GM21423 (cell line): ENCODE results near the gene ADSS1.

Experiments
- ATAC-seq: cut with Tn5 transposase; IDR thresholded peaks from one replicate; pipeline ENCODE4 v1.9.1; 2021; ENCODE audit warnings: mild to moderate bottlenecking, moderate library complexity; ENCODE audit not compliant: unreplicated experiment

Gene ADSS1

DNA sequence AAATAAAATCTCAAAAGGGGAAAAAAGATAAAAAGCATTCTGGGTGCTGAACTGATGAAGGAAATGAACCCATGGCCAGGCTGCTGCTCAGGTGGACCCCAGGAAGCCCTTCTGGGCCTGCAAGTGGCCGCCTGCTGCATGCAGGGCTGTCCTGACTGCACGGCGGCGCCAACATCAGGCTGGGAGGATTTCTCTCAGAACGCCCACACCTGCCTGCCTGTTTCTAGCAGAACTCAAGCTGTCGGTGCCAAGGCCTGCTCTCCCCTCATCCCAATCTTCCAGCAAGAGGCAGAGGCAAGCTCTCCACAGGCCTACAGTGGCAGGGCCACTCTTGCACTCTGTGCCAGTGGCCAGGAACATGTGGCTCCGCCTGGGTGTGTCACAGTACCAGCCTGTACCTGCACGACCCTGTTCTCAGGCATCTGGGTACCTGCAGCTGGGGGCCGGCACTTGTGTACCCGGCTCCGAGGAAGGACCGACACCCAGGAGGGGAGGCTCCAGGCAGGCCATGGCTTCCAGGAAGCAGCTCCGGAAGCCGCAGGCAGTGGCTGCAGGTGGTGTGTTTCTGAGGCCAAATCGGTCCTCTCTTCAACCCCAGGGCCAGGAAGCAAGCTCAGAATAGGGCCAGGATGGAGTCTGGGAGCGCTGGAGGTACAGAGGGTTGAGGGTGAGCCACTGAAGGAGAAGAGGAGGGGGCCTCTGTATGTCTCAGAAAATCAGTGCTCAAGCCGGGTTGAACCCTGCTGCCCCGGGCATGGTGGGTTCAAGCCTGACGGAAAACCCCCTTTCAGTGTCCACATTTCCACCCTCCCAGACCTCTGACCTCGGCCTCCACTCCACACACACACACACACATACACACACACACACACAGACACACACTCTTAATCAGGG lies 37.2 kb upstream of the ADSS1 start:
- ATAC-seq = no peak

DNA sequence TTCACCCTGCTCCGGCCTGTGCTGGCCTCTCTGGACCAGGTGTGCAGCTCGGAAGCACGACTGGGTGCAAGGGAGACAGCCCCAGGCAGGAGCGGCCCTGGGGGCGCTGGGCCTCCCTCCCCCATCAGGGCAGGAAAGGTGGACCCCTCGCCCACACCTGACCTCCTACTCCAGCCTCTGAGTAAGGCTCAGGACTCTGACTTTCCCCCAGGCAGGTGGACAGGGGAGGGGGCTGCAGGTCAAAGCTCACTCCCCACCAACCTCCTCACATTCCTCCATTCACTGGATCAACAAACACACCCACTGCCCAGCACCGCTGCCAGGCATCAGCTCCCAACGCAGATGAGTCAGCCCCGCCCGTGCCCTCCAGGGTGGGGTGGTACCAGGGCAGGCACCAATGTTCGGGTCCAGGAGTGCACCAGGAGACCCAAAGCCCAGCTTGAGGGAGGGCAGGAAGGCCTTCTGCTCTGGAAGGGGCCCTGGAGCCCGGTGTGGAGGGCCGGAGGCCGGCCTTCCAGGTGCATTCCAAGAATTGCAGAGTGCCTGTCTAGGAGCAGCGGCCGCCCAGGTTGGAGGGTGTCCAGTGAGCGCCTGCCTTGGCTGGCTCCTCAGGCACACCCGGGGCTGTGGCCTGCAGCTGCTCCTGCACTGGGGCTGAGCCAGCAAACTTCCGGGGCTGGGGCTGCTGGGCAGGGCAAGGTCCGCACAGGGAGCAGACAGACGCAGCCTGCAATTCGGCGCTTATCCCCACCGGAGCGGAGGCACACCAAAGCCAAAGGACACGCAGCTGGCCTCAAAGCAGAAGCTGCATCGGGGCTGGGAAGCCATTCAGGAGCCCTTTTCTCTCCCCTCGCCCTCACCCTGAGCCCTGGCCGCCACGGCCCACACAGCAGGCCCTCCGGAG lies 36.2 kb upstream of the ADSS1 start:
- no peak for ATAC-seq

DNA sequence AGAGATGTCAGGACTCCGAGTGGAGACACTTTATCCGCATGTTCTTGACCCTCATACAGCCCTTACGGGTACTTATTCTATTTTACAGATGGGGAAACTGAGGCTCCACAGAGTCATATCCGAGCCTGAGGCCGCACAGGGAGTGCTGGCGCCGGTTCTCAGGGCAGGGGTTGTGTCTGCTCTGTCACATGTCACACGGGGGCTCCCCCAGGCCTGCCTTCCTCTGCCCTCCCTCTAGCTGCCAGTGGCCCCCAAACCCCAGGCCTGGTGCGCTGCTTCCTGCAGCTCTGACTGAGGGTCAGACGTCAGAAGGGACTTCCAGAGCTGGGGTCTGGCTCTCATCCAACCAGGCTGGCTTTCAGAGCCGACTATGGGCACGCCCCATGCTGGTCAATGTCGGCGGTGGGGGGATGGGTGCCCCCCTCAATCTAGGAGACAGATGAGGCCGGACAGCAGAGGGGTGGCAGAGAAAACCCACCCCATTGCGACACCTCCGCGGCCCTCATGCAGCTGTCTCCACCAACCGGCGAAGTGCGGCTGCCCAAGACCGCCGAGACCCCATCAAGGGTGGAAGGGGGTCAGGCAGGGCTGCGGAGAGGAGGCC lies 35.4 kb upstream of the ADSS1 start:
- ATAC-seq = no peak

DNA sequence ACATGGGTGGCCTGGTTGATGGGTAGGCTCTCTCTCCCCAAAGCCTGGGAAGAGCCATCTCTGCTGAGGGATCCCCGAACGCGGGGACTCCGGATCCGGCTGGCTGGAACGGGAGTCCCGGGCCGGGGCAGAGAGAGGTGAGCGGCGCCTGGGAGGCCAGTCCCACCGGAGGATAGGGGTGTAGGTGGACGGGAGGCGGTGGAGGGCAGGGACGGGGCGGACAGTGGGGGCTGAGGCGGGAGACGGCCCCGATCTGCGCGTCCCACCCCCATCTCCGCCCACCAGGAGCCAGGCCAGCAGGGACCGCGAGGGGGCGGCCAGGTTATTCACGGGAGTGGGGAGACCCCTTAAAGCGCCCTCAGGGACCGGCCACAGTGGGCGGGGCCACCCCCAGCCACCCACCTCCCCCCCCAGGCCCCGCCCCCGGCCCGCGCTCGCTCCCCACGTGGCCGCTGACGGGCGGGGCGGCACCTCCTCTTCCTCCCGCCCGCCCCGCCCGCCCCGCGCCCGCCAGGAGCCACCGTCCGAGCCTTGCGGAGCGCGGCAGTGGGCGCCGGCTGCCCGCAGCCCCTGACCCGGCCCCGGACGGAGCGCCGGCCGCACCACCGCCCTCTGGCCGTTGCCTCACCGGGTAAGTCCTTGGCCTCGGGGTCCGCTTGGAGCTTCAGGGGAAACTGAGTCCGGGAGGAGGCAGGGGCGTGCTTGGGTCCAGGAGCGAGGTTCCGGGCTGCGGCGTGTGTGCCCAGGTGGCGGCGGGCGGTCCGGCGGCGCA lies 34.7 kb upstream of the ADSS1 start, which contains the start of gene INF2:
Gene INF2 (plus strand): TSS at position 510 of the 772 bp plus-strand sequence. CDS start 11,748 bp downstream, outside the sequence.
- no peak for ATAC-seq

DNA sequence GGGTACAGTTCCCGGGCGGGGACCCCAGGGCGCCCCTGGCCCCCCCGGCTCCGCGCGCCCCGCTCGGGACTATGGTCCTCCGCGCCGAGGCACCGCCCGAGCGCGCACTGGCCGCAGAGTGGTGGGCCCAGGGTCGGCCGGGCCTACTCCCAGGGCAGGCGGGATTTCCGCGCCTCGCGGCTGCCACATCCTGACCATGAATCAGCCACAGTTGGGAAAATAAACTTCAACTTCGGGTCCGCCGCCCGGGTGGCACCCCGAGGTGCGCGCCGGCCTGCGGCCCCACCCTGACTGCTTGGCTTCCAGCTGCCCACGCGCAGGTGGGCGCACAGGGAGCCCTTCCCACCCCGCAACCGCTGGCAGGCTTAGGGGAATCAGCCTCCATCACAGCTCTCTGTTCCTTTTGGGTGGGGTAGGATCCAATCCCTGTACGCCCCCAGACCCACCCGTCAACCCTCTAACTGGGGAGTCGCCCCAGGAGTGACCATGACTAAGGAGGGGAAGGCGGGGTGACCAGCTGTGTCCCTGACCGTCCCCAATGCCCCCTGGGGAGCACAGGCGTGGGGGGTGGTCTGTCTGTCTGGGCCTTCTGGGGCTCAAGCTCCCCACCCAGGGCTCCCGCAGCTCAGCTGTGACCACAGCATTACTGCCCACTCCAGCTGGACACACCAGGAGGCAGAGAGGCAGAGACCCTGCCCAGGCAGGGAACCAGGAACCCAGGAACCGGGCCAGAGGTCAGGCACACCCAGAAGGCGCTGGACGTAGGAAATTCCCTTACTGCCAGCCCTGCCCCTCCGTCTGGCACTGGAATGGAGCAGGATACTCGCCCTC lies 33.9 kb upstream of the ADSS1 start:
- no peak for ATAC-seq

DNA sequence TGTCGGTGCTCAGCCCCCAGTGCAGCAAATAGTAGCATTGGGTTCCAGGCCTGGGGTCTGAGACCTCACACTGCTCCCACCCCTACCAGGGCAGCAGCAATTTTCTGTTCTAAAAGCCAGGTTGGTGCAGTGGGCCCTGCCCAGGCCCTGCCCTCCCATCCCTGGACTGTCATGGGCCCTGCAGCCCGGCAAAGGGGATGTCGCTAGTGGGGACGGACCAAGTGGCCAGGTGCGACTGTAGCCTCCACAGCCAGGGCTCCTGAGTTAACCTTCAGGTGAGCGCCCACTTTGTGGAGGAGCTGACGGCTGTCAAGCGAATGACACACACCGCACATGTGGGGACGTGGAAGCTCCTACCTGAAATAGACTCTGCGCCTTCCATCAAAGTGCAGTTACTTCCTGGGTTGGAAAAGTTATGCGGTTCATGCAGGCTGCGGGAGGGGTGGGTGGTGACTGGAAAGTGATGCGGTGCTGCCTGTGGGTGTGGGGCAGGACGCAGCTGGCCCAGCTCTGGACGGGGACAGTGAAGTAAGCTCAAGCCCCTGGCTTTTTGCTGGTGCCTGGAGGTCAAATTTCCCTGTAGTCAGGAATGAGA lies 33.1 kb upstream of the ADSS1 start:
- no peak for ATAC-seq

DNA sequence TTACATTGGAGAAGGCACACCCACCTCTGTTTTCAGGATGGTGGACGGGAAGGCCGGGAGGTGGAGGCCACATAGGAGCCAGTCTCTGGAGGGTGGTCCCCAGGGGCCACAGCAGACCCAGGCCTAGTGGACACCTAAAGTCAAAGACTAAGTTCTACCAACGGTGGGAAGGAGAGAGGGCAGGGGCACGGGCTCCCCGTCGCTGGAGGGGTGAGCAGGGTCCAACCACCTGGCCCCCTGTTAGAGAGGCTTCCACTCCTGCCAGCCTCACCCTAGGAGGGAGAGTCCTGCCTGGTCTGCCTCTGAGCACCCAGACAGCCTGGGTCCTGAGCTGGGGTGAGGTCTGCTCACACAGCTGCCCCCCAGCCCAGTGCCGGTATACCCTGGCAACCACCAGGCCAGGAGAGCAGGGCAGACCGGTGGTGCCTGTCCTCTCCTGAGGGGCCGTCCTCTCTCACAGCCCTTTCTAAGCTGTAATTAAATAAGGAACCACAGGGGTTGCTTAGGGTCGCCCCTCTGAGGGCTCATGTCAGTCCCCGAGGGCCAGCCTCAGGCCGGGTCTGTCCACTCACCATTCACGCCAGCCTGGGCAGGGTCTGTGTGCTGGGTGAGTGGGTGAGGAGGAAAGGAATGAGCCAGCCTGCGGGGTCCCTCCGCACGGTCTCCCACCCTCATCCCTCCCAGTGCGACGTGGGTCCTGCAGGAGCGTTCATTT lies 32.3 kb upstream of the ADSS1 start:
- no peak for ATAC-seq

DNA sequence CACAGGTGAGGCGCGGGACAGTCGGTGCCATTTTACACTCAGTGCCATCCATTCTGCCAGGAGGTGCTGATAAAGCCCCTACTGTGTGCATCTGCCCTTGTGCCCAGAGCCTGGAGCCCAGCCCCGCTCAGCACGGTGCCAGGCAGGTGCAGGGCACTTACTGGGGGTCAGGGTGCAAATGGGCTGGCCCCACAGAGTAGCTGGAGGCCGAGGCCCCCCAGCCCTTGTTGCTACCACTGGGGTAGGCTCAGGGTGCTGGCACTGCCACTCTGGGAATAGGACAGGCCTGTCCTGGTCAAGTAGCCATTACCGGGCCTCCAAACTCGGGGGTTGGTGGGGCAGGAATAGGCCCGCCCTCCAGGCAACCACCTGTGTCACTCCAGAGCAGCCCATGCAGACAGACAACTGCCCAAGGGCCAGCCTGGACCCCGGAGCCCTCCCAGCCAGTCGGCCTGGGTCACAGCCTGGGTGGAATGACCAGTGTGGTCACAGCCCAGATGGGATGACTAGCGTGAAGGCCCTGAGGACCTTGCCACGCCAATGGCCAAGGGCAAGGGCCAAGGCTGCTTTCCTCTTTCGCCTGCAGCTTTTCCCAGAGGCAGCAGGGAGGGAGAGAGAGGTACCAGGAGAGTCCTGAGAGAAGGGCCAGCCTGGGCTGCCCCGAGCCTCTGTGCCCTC lies 31.6 kb upstream of the ADSS1 start:
- ATAC-seq = no peak

DNA sequence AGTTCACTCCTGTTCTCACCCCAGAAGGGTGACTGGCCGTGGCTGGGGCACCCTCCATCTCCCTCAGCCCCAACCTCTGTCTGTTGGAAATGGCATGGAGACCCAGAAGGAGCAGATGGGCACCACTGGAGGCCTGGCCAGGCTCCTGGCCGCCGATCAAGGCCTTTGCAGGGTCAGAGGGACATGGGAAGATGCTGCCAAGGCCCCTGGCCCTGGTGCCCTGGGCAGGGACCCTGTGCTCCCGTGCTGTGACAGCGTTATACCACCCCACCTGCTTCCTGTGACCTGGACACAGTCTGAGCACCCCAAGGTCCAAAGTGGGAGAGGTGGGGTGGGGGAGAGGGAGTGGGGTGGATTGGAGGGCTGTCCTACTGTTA lies 31.1 kb upstream of the ADSS1 start:
- no peak for ATAC-seq

DNA sequence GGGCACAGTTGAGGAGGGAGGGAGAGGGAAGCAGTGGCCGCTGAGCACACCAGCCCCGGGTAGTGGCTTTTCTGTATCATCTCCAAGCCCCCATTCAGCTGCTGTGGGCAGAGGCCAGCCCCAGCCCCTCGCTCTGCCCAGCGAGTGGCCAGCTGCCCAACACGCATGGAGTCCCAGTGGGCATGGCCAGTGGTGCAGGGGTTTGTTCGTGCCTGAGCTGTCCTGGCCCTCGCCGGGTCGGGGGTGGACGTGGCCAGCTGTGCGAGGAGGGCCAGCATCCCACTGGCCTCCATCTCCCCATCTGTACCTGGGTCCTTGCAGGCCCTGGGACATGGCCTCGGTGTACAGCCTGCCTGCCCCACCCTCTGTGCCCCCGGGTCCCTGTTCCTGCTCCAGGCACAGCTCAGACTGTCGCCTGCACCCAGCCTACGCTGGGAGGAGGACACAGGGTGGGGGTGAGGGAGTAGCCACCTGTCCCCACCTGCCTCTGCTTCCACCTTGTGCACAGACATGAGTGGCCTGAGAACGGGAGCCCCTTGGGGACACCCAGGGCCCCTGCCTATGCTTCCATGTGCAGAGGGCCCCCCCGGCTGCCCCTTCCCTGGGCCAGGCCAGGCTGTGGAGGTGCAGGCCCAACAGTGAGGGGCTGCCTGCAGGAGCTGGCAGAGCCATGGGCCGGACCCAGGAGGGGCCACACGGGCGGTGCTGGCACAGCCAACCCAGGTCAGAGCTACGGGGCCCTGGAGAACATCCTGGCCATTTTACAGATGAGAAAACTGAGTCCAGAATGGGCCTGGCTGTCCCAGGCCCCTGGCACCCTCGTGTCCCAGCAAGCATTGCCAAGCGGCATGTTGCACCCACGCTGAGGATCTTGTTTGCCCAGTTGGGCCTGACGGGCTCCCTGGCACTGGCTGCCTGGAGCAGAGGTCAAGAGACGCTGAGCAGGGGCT lies 30.3 kb upstream of the ADSS1 start:
- ATAC-seq = no peak

DNA sequence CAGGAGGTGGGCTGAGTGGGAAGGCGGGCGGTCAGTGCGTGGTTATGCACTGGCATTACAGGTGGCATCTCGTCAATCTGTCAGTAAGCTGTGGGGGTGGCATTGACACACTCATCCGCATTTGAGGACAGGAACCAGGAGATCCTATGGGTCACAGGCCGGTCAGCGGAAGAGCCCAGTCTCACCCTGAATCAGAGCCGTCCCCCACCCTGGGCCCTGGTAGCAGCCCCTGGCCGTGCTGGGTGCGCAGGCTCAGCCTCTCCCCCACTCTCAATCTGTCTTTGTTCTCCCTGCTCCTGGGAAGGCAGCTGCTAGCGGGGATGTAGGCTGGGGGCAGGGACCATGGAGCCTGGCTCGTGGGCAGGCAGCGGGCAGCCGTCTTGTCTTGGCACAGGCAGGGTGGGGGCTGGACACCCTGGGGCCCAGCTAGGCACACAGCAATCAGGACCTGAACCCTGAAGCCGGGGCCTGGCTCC lies 29.5 kb upstream of the ADSS1 start:
- ATAC-seq = no peak

DNA sequence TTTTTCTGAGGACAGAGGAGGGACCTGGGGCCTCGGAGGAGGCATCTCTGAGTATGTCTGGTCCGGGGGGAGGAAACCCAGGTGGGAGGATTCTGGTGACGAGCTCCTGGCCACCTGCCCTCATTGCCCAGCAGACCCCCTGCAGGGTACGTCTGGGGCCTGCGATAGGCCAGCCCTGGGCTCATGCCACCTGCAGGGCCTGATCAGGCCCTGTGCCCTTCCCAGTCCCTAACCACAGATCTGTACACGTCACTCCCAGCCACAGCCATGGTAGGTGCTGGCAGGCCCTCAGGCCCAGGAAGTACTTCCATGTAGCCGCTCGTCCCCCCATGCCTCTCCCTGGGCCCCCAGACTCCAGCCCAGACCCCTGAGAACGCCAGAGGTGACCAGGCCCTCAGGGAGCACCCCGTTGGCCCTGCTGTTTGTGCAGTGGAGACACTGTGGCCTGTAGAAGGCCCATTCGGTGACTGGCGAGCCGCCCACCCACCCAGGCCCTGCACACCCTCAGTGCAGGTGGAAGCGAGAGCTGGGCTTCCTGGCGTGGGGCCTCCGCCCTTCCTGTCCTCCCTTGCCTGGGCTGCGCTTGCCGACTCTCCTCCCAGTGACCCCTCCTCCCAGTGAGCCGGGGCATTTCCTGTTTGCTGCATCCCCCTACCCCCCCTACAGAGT lies 28.9 kb upstream of the ADSS1 start:
- ATAC-seq = no peak

DNA sequence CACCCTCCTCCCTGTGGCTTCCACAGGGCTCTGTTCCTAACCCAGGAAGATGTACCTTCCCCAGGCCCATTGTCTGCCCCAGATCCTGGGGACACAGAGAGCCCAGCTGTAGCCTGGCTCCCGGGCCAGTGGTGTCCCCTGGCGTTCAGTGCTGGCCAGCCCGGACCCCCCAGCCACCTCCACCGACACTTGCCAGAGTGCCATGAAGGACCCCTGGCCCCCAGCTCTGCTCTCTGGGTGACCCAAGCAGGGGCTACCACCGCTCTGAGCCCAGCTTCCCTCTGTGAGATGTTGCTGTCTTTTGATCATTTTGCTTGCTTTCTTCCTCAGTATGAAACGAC lies 28.4 kb upstream of the ADSS1 start:
- ATAC-seq = no peak

DNA sequence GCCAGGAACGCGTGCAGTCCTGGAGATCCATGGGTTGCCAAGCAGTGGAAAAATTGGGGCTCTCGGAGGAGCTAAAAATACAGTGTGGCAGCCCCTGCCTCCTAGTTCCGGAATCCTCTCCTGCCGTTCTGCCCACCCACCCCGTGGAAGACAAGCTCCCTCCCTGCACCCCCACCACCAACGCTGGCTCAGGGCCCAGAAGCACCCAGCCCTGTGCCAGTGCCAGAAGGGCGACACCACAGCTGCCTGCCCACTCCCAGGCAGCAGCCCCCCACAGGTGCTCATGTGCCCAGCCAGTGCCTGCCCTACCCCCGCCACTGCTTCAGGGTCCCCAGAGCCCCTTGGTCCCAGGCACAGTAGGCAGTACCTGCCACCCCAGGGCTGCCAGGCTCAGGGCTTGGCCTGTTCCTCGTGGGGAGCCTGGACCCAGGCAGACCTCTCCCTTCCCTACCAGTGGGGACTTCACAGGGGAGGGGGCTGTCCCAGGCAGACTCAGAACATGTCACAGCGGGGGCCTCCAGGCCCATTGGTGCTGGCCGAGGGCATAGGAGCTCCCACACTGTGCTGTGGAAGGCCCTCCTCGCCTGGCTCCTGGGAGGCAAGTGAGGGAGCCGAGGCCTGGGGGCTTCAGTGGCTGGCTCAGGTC lies 27.2 kb upstream of the ADSS1 start:
- no peak for ATAC-seq

DNA sequence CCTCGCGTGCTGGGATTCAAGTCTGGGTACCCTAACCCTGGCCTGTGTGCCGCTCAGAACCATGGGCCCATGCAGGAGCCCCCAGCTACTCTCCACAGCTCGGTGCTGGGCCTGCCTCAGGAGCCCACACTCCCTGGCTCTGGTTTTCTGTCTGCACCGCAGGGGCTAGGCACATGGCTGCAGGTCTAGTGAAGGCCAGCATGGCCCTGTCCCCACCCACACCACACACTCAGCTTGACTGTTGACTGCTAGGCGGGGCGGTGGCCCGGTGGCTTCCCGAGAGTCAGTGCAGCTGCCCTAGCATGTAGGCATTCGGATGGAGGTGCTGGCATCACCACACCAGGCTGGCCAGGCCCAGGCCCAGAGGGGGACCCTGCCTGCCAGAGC lies 26.7 kb upstream of the ADSS1 start:
- ATAC-seq = no peak
